ENCODE measurements around the gene SULF2.

Gene SULF2

GRCh38 chr20:47710665-47711045 lies 74.6 kb downstream of the SULF2 start:
- TF ChIP-seq CEBPB (IDR thresholded peaks at IDR 0.05) (no peak), MAX (IDR thresholded peaks at IDR 0.05) (no peak), CREB1 (IDR thresholded peaks at IDR 0.05; ENCODE audit: low read depth) (no peak), TCF12 (IDR thresholded peaks at IDR 0.05; ENCODE audit: low read depth) (no peak), NFIC (IDR thresholded peaks at IDR 0.05) (no peak), FOXM1 (IDR thresholded peaks at IDR 0.05; ENCODE audit: borderline replicate concordance, low read depth) (no peak), TEAD4 (IDR thresholded peaks at IDR 0.05) (no peak), RAD21 (IDR thresholded peaks at IDR 0.05; ENCODE audit: low read depth) (no peak), USF1 (IDR thresholded peaks at IDR 0.05) (no peak), REST (IDR thresholded peaks at IDR 0.05; ENCODE audit: low read depth) (no peak)

- TF ChIP-seq EP300 (IDR thresholded peaks at IDR 0.05; ENCODE audit: borderline replicate concordance): no peak
- no peak for TF ChIP-seq REST (IDR thresholded peaks at IDR 0.05; ENCODE audit: low read depth)
- TF ChIP-seq TAF1 (IDR thresholded peaks at IDR 0.05; ENCODE audit: low read depth): no peak
- TF ChIP-seq YY1 (IDR thresholded peaks at IDR 0.05; ENCODE audit: low read depth): no peak
- no peak for TF ChIP-seq NFIC (IDR thresholded peaks at IDR 0.05)
- TF ChIP-seq EGR1 (IDR thresholded peaks at IDR 0.05): no peak
- no peak for TF ChIP-seq ZBTB7A (IDR thresholded peaks at IDR 0.05; ENCODE audit: low read depth)
- TF ChIP-seq RAD21 (IDR thresholded peaks at IDR 0.05; ENCODE audit: low read depth): no peak
- TF ChIP-seq CREB1 (IDR thresholded peaks at IDR 0.05; ENCODE audit: low read depth): no peak
- TF ChIP-seq CEBPB (IDR thresholded peaks at IDR 0.05): no peak
- no peak for TF ChIP-seq TEAD4 (IDR thresholded peaks at IDR 0.05)
- no peak for TF ChIP-seq MAX (IDR thresholded peaks at IDR 0.05)
- no peak for TF ChIP-seq FOXM1 (IDR thresholded peaks at IDR 0.05; ENCODE audit: borderline replicate concordance, low read depth)
- TF ChIP-seq TCF12 (IDR thresholded peaks at IDR 0.05; ENCODE audit: low read depth): no peak
- TF ChIP-seq USF1 (IDR thresholded peaks at IDR 0.05): no peak
Measured at GRCh38 chr20:47708953-47709833, 76.1 kb downstream of the SULF2 start.

- no peak for TF ChIP-seq NFIC (IDR thresholded peaks at IDR 0.05)
Measured at GRCh38 chr20:47708140-47708807, 77.0 kb downstream of the SULF2 start.

- TF ChIP-seq TAF1 (IDR thresholded peaks at IDR 0.05; ENCODE audit: low read depth) (no peak), TCF12 (IDR thresholded peaks at IDR 0.05; ENCODE audit: low read depth) (no peak), USF1 (IDR thresholded peaks at IDR 0.05) (no peak), EGR1 (IDR thresholded peaks at IDR 0.05) (no peak), REST (IDR thresholded peaks at IDR 0.05; ENCODE audit: low read depth) (no peak), EP300 (IDR thresholded peaks at IDR 0.05; ENCODE audit: borderline replicate concordance) (no peak), MAX (IDR thresholded peaks at IDR 0.05) (no peak), CREB1 (IDR thresholded peaks at IDR 0.05; ENCODE audit: low read depth) (no peak)
Measured at GRCh38 chr20:47706345-47706744, 78.9 kb downstream of the SULF2 start.
